ENCODE measurements around the gene SEMA4G.

GRCh38 chr10:100995181-100995580 lies 25.9 kb downstream of the SEMA4G start:
- TF ChIP-seq POLR2AphosphoS5 (IDR thresholded peaks at IDR 0.05; ENCODE audit: low read depth, low read length) (no peak), JUN (CRISPR knock-in tag; IDR thresholded peaks at IDR 0.05) (no peak)
